SK-N-SH treated with all-trans-retinoic acid at 6 μM for 48 hours (cell line): Measurements from ENCODE around the gene THSD8.

Experiments used
- ATAC-seq: fragments of 200-7000 bp; cut with Tn5 transposase; 3 replicates; pipeline ENCODE4 v1.9.1; 2020; ENCODE audit warnings: mild to moderate bottlenecking, moderate library complexity
- ARNTL ChIP-seq: fragments of 450-650 bp; formaldehyde crosslinking; IDR thresholded peaks from 2 replicates; pipeline ENCODE4 v1.5.0; 2020; ENCODE audit warnings: low read depth, mild to moderate bottlenecking, moderate library complexity, borderline replicate concordance
- BACH2 ChIP-seq: fragments of 250-450 bp; sonication (Bioruptor Pico); IDR thresholded peaks from 2 replicates; pipeline ENCODE4 v1.9.0; 2021; ENCODE audit warnings: mild to moderate bottlenecking, borderline replicate concordance
- CSDC2 ChIP-seq: fragments of 250-450 bp; sonication (Bioruptor Pico); IDR thresholded peaks from 2 replicates; pipeline ENCODE4 v1.5.0; 2020; ENCODE audit warnings: mild to moderate bottlenecking, moderate library complexity
- CSRNP3 ChIP-seq: fragments of 250-450 bp; sonication (Bioruptor Pico); IDR thresholded peaks from 2 replicates; pipeline ENCODE4 v1.5.1; 2021; ENCODE audit warnings: mild to moderate bottlenecking, moderate library complexity
- ESRRG ChIP-seq: fragments of 250-450 bp; sonication (Bioruptor Pico); IDR thresholded peaks from 2 replicates; pipeline ENCODE4 v1.6.1; 2021; ENCODE audit warnings: mild to moderate bottlenecking
- GLIS3 ChIP-seq: fragments of 250-450 bp; sonication (Bioruptor Pico); IDR thresholded peaks from 2 replicates; pipeline ENCODE4 v1.5.0; 2020; ENCODE audit warnings: mild to moderate bottlenecking, moderate library complexity
- ISL1 ChIP-seq: fragments of 250-450 bp; sonication (Bioruptor Pico); IDR thresholded peaks from 2 replicates; pipeline ENCODE4 v2.1.2; 2022; ENCODE audit warnings: mild to moderate bottlenecking, moderate library complexity
- OSR1 ChIP-seq: fragments of 250-450 bp; sonication (Bioruptor Pico); IDR thresholded peaks from 2 replicates; pipeline ENCODE4 v1.8.0; 2022; ENCODE audit warnings: moderate library complexity, mild to moderate bottlenecking, inconsistent platforms
- POU6F1 ChIP-seq: fragments of 250-450 bp; sonication (Bioruptor Pico); IDR thresholded peaks from 2 replicates; pipeline ENCODE4 v1.8.0; 2021; ENCODE audit warnings: low read depth, mild to moderate bottlenecking, moderate library complexity, borderline replicate concordance
- PPARA ChIP-seq: fragments of 250-450 bp; sonication (Bioruptor Pico); IDR thresholded peaks from 2 replicates; pipeline ENCODE4 v1.5.0; 2020; ENCODE audit warnings: mild to moderate bottlenecking, borderline replicate concordance
- RARB ChIP-seq: fragments of 250-450 bp; sonication (Bioruptor Pico); IDR thresholded peaks from 2 replicates; pipeline ENCODE4 v1.8.0; 2021; ENCODE audit warnings: mild to moderate bottlenecking, moderate library complexity
- SNAI2 ChIP-seq: fragments of 250-450 bp; sonication (Bioruptor Pico); IDR thresholded peaks from 2 replicates; pipeline ENCODE4 v1.5.0; 2020; ENCODE audit warnings: mild to moderate bottlenecking, moderate library complexity
- TCF4 ChIP-seq: fragments of 250-450 bp; sonication (Bioruptor Pico); IDR thresholded peaks from 2 replicates; pipeline ENCODE4 v1.8.0; 2021; ENCODE audit warnings: mild to moderate bottlenecking, moderate library complexity, borderline replicate concordance
- TOX ChIP-seq: fragments of 250-450 bp; sonication (Bioruptor Pico); IDR thresholded peaks from 2 replicates; pipeline ENCODE4 v1.8.0; 2021; ENCODE audit warnings: mild to moderate bottlenecking, moderate library complexity, borderline replicate concordance
- ZC3H10 ChIP-seq: fragments of 250-450 bp; sonication (Bioruptor Pico); IDR thresholded peaks from 2 replicates; pipeline ENCODE4 v1.5.1; 2021; ENCODE audit warnings: mild to moderate bottlenecking, moderate library complexity
- ZFP3 ChIP-seq: fragments of 250-450 bp; sonication (Bioruptor Pico); IDR thresholded peaks from 2 replicates; pipeline ENCODE4 v1.5.0; 2020; ENCODE audit warnings: mild to moderate bottlenecking, moderate library complexity
- ZFP30 ChIP-seq: fragments of 450-650 bp; formaldehyde crosslinking; IDR thresholded peaks from 2 replicates; pipeline ENCODE4 v1.5.0; 2022; ENCODE audit warnings: mild to moderate bottlenecking, moderate library complexity
- ZNF70 ChIP-seq: fragments of 450-650 bp; formaldehyde crosslinking; IDR thresholded peaks from 2 replicates; pipeline ENCODE4 v1.5.0; 2020; ENCODE audit warnings: mild to moderate bottlenecking, moderate library complexity
- ZNF8 ChIP-seq: fragments of 450-650 bp; formaldehyde crosslinking; IDR thresholded peaks from 2 replicates; pipeline ENCODE4 v1.5.0; 2020; ENCODE audit warnings: mild to moderate bottlenecking, moderate library complexity
- TF ChIP-seq, protein P1 (sequence below): fragments of 250-450 bp; sonication (Bioruptor Pico); IDR thresholded peaks from 2 replicates; pipeline ENCODE4 v1.5.1; 2020; ENCODE audit warnings: low read depth, mild to moderate bottlenecking, moderate library complexity
- TF ChIP-seq, protein P2 (sequence below): fragments of 250-450 bp; sonication (Bioruptor Pico); IDR thresholded peaks from 2 replicates; pipeline ENCODE4 v1.8.0; 2020; ENCODE audit warnings: mild to moderate bottlenecking, moderate library complexity, borderline replicate concordance
- TF ChIP-seq, protein P3 (sequence below): fragments of 250-450 bp; sonication (Bioruptor Pico); IDR thresholded peaks from 2 replicates; pipeline ENCODE4 v1.5.0; 2020; ENCODE audit warnings: mild to moderate bottlenecking, moderate library complexity

Gene THSD8

DNA sequence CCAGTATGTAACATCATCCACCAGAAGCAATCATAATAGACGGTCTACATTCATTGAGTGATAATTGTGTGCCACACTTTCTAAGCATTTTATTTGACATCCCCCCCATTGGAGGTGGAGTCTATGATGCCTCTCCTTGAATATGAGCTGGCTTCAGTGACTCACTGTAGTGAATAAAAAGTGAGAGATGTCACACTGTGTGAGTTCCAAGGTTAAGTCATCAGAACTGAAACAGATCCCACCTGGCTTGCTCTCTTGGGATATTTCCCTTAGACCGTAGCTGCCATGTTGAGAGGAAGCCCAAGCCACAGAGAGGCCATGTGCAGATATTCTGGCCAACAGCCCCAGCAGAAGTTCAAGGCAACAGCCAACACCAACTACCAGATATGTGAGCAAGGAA is 19.9 kb downstream of the THSD8 start:
- ATAC-seq: no peak
- TF ChIP-seq GLIS3 (CRISPR knock-in tag) (no peak), ZC3H10 (no peak), ZNF8 (CRISPR knock-in tag) (no peak), ARNTL (no peak), POU6F1 (CRISPR knock-in tag) (no peak), ZNF70 (CRISPR knock-in tag) (no peak), BACH2 (CRISPR knock-in tag) (no peak), SNAI2 (CRISPR knock-in tag) (no peak), ZFP30 (CRISPR knock-in tag) (no peak), RARB (CRISPR knock-in tag) (no peak), CSDC2 (CRISPR knock-in tag) (no peak), TOX (CRISPR knock-in tag) (no peak), CSRNP3 (no peak), ESRRG (CRISPR knock-in tag) (no peak), ISL1 (no peak), OSR1 (CRISPR knock-in tag) (no peak), TCF4 (CRISPR knock-in tag) (no peak)
- TF ChIP-seq, protein P1, sequence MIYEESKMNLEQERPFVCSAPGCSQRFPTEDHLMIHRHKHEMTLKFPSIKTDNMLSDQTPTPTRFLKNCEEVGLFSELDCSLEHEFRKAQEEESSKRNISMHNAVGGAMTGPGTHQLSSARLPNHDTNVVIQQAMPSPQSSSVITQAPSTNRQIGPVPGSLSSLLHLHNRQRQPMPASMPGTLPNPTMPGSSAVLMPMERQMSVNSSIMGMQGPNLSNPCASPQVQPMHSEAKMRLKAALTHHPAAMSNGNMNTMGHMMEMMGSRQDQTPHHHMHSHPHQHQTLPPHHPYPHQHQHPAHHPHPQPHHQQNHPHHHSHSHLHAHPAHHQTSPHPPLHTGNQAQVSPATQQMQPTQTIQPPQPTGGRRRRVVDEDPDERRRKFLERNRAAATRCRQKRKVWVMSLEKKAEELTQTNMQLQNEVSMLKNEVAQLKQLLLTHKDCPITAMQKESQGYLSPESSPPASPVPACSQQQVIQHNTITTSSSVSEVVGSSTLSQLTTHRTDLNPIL: no peak
- TF ChIP-seq, protein P2, sequence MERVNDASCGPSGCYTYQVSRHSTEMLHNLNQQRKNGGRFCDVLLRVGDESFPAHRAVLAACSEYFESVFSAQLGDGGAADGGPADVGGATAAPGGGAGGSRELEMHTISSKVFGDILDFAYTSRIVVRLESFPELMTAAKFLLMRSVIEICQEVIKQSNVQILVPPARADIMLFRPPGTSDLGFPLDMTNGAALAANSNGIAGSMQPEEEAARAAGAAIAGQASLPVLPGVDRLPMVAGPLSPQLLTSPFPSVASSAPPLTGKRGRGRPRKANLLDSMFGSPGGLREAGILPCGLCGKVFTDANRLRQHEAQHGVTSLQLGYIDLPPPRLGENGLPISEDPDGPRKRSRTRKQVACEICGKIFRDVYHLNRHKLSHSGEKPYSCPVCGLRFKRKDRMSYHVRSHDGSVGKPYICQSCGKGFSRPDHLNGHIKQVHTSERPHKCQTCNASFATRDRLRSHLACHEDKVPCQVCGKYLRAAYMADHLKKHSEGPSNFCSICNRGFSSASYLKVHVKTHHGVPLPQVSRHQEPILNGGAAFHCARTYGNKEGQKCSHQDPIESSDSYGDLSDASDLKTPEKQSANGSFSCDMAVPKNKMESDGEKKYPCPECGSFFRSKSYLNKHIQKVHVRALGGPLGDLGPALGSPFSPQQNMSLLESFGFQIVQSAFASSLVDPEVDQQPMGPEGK (CRISPR knock-in tag): no peak
- TF ChIP-seq, protein P3, sequence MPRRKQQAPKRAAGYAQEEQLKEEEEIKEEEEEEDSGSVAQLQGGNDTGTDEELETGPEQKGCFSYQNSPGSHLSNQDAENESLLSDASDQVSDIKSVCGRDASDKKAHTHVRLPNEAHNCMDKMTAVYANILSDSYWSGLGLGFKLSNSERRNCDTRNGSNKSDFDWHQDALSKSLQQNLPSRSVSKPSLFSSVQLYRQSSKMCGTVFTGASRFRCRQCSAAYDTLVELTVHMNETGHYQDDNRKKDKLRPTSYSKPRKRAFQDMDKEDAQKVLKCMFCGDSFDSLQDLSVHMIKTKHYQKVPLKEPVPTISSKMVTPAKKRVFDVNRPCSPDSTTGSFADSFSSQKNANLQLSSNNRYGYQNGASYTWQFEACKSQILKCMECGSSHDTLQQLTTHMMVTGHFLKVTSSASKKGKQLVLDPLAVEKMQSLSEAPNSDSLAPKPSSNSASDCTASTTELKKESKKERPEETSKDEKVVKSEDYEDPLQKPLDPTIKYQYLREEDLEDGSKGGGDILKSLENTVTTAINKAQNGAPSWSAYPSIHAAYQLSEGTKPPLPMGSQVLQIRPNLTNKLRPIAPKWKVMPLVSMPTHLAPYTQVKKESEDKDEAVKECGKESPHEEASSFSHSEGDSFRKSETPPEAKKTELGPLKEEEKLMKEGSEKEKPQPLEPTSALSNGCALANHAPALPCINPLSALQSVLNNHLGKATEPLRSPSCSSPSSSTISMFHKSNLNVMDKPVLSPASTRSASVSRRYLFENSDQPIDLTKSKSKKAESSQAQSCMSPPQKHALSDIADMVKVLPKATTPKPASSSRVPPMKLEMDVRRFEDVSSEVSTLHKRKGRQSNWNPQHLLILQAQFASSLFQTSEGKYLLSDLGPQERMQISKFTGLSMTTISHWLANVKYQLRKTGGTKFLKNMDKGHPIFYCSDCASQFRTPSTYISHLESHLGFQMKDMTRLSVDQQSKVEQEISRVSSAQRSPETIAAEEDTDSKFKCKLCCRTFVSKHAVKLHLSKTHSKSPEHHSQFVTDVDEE (CRISPR knock-in tag): no peak

GRCh38 chr19:12825254-12826131 is 23.6 kb downstream of the THSD8 start:
- ATAC-seq: peak; percentile 62

More at GRCh38 chr19:12825254-12826131, 23.6 kb downstream of the THSD8 start:
- TF ChIP-seq, protein P1: no peak
- TF ChIP-seq ZFP3 (CRISPR knock-in tag): no peak
- TF ChIP-seq ZNF8 (CRISPR knock-in tag): no peak
- no peak for TF ChIP-seq RARB (CRISPR knock-in tag)
- no peak for TF ChIP-seq ARNTL
- TF ChIP-seq ESRRG (CRISPR knock-in tag): no peak
- TF ChIP-seq CSDC2 (CRISPR knock-in tag): no peak
- no peak for TF ChIP-seq OSR1 (CRISPR knock-in tag)
- no peak for TF ChIP-seq CSRNP3
- TF ChIP-seq, protein P3 (CRISPR knock-in tag): no peak
- TF ChIP-seq PPARA (CRISPR knock-in tag): no peak
- TF ChIP-seq ZC3H10: no peak
- TF ChIP-seq GLIS3 (CRISPR knock-in tag): no peak
- TF ChIP-seq ZNF70 (CRISPR knock-in tag): no peak
- no peak for TF ChIP-seq BACH2 (CRISPR knock-in tag)
